ENCODE results near the gene INTS2.

The INTS2 gene

GRCh38 chr17:61818225-61818624 is 109.6 kb downstream of the INTS2 start:
- H3K4me3 ChIP-seq: no peak overlapping the region
- DNase-seq (ENCODE audit: low spot score): no peak
- H3K27ac ChIP-seq: no peak overlapping the region
- no peak for TF ChIP-seq CTCF (IDR thresholded peaks at IDR 0.05)

GRCh38 chr17:61817452-61817851 is 110.3 kb downstream of the INTS2 start:
- no peak for TF ChIP-seq CTCF (IDR thresholded peaks at IDR 0.05)
- DNase-seq (ENCODE audit: low spot score): no peak
- H3K4me3 ChIP-seq: no peak overlapping the region
- no peak overlapping the region for H3K27ac ChIP-seq

- H3K4me3 ChIP-seq: no peak overlapping the region
- no peak for TF ChIP-seq CTCF (IDR thresholded peaks at IDR 0.05)
- no peak for DNase-seq (ENCODE audit: low spot score)
- H3K27ac ChIP-seq: no peak overlapping the region
Observed at GRCh38 chr17:61816538-61816937, 111.2 kb downstream of the INTS2 start.

GRCh38 chr17:61815863-61816503 is 111.8 kb downstream of the INTS2 start:
- DNase-seq (ENCODE audit: low spot score): no peak
- H3K4me3 ChIP-seq: no peak overlapping the region
- H3K27ac ChIP-seq: no peak overlapping the region
- TF ChIP-seq CTCF (IDR thresholded peaks at IDR 0.05): no peak
